ENCODE measurements around the gene ARPC1A.
"Not testable (repeated sequence)": the region's sequence is repeated elsewhere in the genome, so short reads cannot be mapped to it uniquely, and the experiment has no call there.

The ARPC1A gene

DNA sequence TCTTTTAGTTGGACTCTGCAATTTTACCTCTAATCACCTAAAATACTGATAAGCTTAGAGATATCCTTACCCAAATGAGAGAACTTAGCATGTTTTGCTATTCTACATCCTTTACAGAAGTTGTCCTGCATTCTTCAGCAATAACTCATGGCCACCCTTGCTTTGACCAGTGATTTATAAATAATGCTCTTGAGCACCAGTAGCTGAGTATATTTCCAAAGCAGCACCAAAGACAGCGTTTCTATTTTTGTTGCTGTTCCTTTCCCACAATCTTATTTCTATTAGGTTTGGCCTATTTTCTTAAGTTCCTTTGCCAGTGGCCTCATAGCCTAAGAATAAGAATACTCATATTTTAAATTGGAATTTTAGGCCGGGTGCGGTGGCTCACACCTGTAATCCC is 15.0 kb downstream of the ARPC1A start:
- FAIRE-seq (no peak), DNase-seq (ENCODE audit: insufficient read length, low spot score) (no peak)
- TF ChIP-seq POLR2A (IDR thresholded peaks at IDR 0.05; ENCODE audit: low read depth, low read length): no peak

DNA sequence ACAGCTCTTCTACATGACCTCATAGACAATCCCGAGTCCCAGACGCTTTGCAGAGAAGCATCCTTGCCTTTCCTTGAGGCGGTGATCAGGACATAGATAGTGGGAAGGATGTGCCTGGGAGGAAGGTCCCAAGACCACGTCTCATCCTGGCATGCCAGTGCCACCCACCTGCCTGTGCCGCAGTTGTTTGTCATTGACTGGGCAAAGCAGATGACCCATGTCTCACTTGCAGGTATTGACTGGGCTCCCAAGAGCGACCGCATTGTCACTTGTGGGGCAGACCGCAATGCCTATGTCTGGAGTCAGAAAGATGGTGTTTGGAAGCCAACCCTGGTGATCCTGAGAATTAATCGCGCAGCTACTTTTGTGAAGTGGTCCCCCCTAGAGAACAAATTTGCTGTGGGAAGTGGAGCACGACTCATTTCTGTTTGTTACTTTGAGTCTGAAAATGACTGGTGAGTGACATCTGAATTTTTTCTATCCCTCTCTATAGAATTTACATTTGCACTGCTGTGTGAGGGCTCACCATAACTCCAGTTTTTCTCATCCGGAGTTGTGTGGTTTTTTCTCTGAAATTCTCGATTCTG is 18.5 kb downstream of the ARPC1A start:
- no peak for DNase-seq (ENCODE audit: insufficient read length, low spot score)
- no peak for TF ChIP-seq POLR2A (IDR thresholded peaks at IDR 0.05; ENCODE audit: low read depth, low read length)
- FAIRE-seq: no peak

- FAIRE-seq; DNase-seq (ENCODE audit: insufficient read length, low spot score): not testable (repeated sequence)
These were observed 24.9 kb downstream of the ARPC1A start for GRCh38 chr7:99350641-99351040.

GRCh38 chr7:99352247-99352646 is 26.5 kb downstream of the ARPC1A start:
- FAIRE-seq: no peak
- no peak for DNase-seq (ENCODE audit: insufficient read length, low spot score)
- TF ChIP-seq POLR2A (IDR thresholded peaks at IDR 0.05; ENCODE audit: low read depth, low read length): no peak

- TF ChIP-seq POLR2A (IDR thresholded peaks at IDR 0.05; ENCODE audit: low read depth, low read length): no peak
- no peak for FAIRE-seq
- DNase-seq (ENCODE audit: insufficient read length, low spot score): no peak
These were observed 29.4 kb downstream of the ARPC1A start for GRCh38 chr7:99355098-99355497.

GRCh38 chr7:99357701-99358490 is 32.2 kb downstream of the ARPC1A start:
- FAIRE-seq (no peak), DNase-seq (ENCODE audit: insufficient read length, low spot score) (no peak)

DNA sequence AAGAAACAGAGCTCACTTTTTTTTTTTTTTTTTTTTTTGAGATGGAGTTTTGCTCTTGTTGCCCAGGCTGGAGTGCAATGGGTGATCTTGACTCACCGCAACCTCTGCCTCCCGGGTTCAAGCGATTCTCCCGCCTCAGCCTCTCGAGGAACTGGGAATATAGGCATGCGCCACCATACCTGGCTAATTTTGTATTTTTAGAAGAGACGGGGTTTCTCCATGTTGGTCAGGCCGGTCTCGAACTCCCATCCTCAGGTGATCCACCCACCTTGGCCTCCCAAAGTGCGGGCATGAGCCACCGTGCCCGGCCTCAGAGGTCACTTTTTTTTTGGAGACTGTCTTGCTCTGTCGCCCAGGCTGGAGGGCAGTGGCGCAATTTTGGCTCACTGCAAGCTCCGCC is 32.8 kb downstream of the ARPC1A start:
- not testable (repeated sequence) for FAIRE-seq; DNase-seq (ENCODE audit: insufficient read length, low spot score)

More at GRCh38 chr7:99357701-99358490, 32.2 kb downstream of the ARPC1A start:
- no peak for TF ChIP-seq POLR2A (IDR thresholded peaks at IDR 0.05; ENCODE audit: low read depth, low read length)

DNA sequence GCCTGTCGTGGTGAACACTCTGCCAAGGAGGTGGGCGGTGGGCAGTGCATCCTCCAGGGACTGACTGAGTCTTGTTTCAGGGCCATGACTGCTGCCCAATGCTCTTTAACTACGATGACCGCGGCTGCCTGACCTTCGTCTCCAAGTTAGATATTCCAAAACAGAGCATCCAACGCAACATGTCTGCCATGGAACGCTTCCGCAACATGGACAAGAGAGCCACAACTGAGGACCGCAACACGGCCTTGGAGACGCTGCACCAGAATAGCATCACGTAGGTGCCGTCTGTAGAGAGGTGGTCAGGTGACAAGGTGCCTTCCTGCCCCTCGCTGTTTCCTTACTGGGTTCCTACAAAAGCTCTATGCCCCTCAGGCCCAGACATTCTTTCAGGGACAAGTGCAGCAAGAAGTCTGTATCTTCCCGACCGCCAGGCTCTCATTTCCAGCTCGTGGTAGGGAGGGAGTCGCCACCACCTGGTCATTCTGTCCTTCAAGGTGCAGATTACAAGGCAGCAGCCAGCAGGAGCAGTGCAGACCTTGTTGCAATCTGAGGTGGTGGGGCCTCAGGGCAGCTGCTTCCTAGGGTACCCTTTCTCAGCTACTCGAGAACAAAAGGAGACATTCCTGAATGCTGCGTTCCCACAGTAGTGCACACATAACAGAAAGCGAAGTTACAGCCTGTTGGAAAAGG is 33.9 kb downstream of the ARPC1A start:
- TF ChIP-seq POLR2A (IDR thresholded peaks at IDR 0.05; ENCODE audit: low read depth, low read length): no peak
- no peak for FAIRE-seq
- no peak for DNase-seq (ENCODE audit: insufficient read length, low spot score)

GRCh38 chr7:99362801-99363200 is 37.1 kb downstream of the ARPC1A start:
- DNase-seq (ENCODE audit: insufficient read length, low spot score): no peak
- TF ChIP-seq POLR2A (IDR thresholded peaks at IDR 0.05; ENCODE audit: low read depth, low read length): no peak
- no peak for FAIRE-seq

GRCh38 chr7:99363286-99363685 is 37.6 kb downstream of the ARPC1A start:
- no peak for TF ChIP-seq POLR2A (IDR thresholded peaks at IDR 0.05; ENCODE audit: low read depth, low read length)
- no peak for DNase-seq (ENCODE audit: insufficient read length, low spot score)
- no peak for FAIRE-seq

GRCh38 chr7:99365318-99366141 is 39.8 kb downstream of the ARPC1A start:
- no peak for DNase-seq (ENCODE audit: insufficient read length, low spot score)

GRCh38 chr7:99366646-99367045 is 40.9 kb downstream of the ARPC1A start:
- TF ChIP-seq POLR2A (IDR thresholded peaks at IDR 0.05; ENCODE audit: low read depth, low read length): no peak
- DNase-seq (ENCODE audit: insufficient read length, low spot score): no peak
- FAIRE-seq: no peak

More at GRCh38 chr7:99365318-99366141, 39.8 kb downstream of the ARPC1A start:
- FAIRE-seq: no peak
- TF ChIP-seq POLR2A (IDR thresholded peaks at IDR 0.05; ENCODE audit: low read depth, low read length): no peak

GRCh38 chr7:99368750-99369389 is 43.2 kb downstream of the ARPC1A start:
- TF ChIP-seq POLR2A (IDR thresholded peaks at IDR 0.05; ENCODE audit: low read depth, low read length): no peak
- DNase-seq (ENCODE audit: insufficient read length, low spot score): no peak
- FAIRE-seq: no peak

Data from H54 (cell line).